ENCODE data around the gene SYNJ2. TPM values are rescaled to one million over a fixed set of nuclear protein-coding genes. Genes with fewer than 3 reads are reported as not detected.

Gene SYNJ2
- total RNA-seq, 1 experiment from 2014 or later: 3.9 TPM

DNA sequence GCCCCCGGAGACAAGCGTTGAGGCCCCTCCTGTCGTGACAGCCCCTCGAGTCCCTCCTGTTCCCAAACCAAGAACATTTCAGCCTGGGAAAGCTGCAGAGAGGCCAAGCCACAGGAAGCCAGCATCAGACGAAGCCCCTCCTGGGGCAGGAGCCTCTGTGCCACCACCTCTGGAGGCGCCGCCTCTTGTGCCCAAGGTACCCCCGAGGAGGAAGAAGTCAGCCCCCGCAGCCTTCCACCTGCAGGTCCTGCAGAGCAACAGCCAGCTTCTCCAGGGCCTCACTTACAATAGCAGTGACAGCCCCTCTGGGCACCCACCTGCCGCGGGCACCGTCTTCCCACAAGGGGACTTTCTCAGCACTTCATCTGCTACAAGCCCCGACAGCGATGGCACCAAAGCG is 114.0 kb downstream of the SYNJ2 start:
- no peak for DNase-seq (ENCODE audit: low read depth, low spot score)
- in situ Hi-C loops (cut with HindIII; ENCODE audit: low pct_unique_long_range_greater_than_20kb, low sequenced_read_pairs): no loop called here

- in situ Hi-C loops (cut with HindIII; ENCODE audit: low pct_unique_long_range_greater_than_20kb, low sequenced_read_pairs): no loop called here
- no peak for DNase-seq (ENCODE audit: low read depth, low spot score)
Measured at GRCh38 chr6:158103228-158103627, 121.6 kb downstream of the SYNJ2 start.

- DNase-seq (ENCODE audit: low read depth, low spot score): no peak
- in situ Hi-C loops (cut with HindIII; ENCODE audit: low pct_unique_long_range_greater_than_20kb, low sequenced_read_pairs): no loop called here
Measured at GRCh38 chr6:158104696-158105095, 123.0 kb downstream of the SYNJ2 start.

GRCh38 chr6:158109748-158110147 is 128.1 kb downstream of the SYNJ2 start:
- in situ Hi-C loops (cut with HindIII; ENCODE audit: low pct_unique_long_range_greater_than_20kb, low sequenced_read_pairs): no loop called here
- no peak for DNase-seq (ENCODE audit: low read depth, low spot score)

- in situ Hi-C loops (cut with HindIII; ENCODE audit: low pct_unique_long_range_greater_than_20kb, low sequenced_read_pairs): no loop called here
- no peak for DNase-seq (ENCODE audit: low read depth, low spot score)
Measured at GRCh38 chr6:158110986-158111385, 129.3 kb downstream of the SYNJ2 start.

DNA sequence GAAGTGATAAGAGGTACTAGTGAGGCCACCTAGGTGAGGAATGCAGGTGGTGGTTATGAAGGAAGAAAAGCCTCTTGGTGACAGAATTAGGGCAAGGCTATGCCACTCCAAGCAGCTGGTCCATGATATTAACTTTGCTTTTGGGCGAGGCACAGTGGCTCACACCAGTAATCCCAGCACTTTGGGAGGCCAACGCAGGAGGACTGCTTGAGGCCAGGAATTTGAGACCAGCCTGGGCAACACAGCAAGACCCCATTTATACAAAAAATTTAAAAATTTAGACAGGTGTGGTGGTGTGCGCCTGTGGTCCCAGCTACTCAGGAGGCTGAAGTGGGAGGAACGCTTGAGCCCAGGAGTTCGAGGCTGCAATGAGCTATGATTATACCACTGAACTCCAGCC is 130.3 kb downstream of the SYNJ2 start:
- in situ Hi-C loops (cut with HindIII; ENCODE audit: low pct_unique_long_range_greater_than_20kb, low sequenced_read_pairs): no loop called here

GRCh38 chr6:158113802-158114201 is 132.1 kb downstream of the SYNJ2 start:
- DNase-seq (ENCODE audit: low read depth, low spot score): no peak
- in situ Hi-C loops (cut with HindIII; ENCODE audit: low pct_unique_long_range_greater_than_20kb, low sequenced_read_pairs): no loop called here

More for the DNA sequence above, 130.3 kb downstream of the SYNJ2 start:
- no peak for DNase-seq (ENCODE audit: low read depth, low spot score)

DNA sequence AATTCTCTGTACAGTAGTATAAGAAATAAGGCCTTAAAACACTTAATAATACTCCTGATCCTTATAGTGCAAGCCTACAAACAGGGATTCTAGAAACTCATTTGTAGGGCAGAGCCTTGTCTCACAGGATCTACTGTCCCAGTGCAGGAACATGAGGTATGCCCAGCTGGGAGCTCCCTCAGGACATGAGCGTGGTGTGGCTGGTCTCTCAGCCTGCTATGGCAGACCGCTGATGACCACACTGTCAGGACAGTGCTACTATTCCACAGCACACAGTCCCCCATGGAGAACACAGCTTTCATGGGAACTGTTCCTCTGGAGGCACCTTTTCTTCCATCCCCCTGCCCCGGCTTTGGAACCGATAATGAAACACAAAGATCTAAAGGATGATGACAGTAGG is 133.4 kb downstream of the SYNJ2 start:
- in situ Hi-C loops (cut with HindIII; ENCODE audit: low pct_unique_long_range_greater_than_20kb, low sequenced_read_pairs): no loop called here

DNA sequence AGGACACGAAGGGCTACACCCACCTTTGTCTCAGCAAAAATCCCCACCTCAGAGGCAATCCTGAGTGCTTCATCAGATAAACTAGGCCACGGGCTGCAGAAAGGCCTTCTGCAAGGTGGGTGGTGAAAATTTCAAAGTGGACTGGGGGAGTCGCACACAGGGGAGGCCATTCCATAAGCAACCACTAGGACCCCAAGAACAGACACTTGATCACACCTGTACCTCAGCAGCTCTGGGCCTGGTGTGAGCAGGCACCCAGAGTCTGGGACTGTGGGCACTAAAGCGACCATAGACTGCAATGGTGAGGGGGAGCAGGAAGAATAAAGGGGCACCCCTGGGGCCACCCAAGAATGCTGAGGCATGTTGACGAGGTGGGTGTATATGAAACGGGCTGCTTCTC is 133.8 kb downstream of the SYNJ2 start:
- no peak for DNase-seq (ENCODE audit: low read depth, low spot score)
- in situ Hi-C loops (cut with HindIII; ENCODE audit: low pct_unique_long_range_greater_than_20kb, low sequenced_read_pairs): no loop called here

More for the DNA sequence above, 133.4 kb downstream of the SYNJ2 start:
- no peak for DNase-seq (ENCODE audit: low read depth, low spot score)

GRCh38 chr6:158118886-158119285 is 137.2 kb downstream of the SYNJ2 start:
- no peak for DNase-seq (ENCODE audit: low read depth, low spot score)
- in situ Hi-C loops (cut with HindIII; ENCODE audit: low pct_unique_long_range_greater_than_20kb, low sequenced_read_pairs): no loop called here

GRCh38 chr6:158121335-158121734 is 139.7 kb downstream of the SYNJ2 start:
- in situ Hi-C loops (cut with HindIII; ENCODE audit: low pct_unique_long_range_greater_than_20kb, low sequenced_read_pairs): no loop called here

DNA sequence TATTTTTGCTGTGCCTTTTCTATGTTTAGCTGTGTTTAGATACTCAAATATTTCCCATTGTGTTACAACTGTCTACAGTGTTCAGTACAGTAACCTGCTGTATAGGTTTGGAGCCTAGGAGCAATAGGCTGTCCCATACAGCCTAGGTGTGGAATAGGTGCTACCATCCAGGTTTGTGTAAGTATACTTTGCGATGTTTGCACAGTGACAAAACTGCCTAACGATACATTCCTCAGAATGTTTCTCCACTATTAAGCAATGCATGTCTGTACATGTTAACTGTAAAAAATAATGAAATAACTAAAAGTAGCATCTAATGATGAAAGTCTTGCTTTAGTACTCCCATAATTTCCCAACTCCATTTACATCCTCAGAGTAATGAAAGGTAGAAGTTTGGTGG is 140.4 kb downstream of the SYNJ2 start:
- DNase-seq (ENCODE audit: low read depth, low spot score): no peak
- in situ Hi-C loops (cut with HindIII; ENCODE audit: low pct_unique_long_range_greater_than_20kb, low sequenced_read_pairs): no loop called here

More at GRCh38 chr6:158121335-158121734, 139.7 kb downstream of the SYNJ2 start:
- DNase-seq (ENCODE audit: low read depth, low spot score): no peak

GRCh38 chr6:158124288-158124687 is 142.6 kb downstream of the SYNJ2 start:
- no peak for DNase-seq (ENCODE audit: low read depth, low spot score)
- in situ Hi-C loops (cut with HindIII; ENCODE audit: low pct_unique_long_range_greater_than_20kb, low sequenced_read_pairs): no loop called here

DNA sequence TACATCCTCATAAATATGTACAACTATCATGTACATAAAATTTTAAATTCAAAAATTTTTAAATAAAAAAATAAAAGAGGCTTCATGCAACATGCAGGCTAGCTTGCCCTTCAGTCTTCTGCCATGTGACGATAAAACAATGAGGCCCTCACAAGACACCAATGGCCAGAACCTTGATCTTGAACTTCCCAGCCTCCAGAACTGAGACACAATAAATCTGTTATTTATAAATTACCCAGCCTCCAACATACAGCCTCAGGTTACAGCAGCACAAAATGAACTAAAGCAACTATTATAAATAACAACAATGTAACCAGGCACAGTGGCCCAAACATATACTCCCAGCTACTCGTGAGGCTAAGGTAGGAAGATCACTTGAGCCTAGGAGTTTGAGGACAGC is 143.6 kb downstream of the SYNJ2 start:
- peak; percentile 64 for DNase-seq (ENCODE audit: low read depth, low spot score)
- in situ Hi-C loops (cut with HindIII; ENCODE audit: low pct_unique_long_range_greater_than_20kb, low sequenced_read_pairs): no loop called here

- in situ Hi-C loops (cut with HindIII; ENCODE audit: low pct_unique_long_range_greater_than_20kb, low sequenced_read_pairs): no loop called here
- DNase-seq (ENCODE audit: low read depth, low spot score): peak; percentile 64
Measured at GRCh38 chr6:158131926-158132325, 150.3 kb downstream of the SYNJ2 start.

GRCh38 chr6:158142789-158143188 is 161.1 kb downstream of the SYNJ2 start:
- no peak for DNase-seq (ENCODE audit: low read depth, low spot score)
- in situ Hi-C loops (cut with HindIII; ENCODE audit: low pct_unique_long_range_greater_than_20kb, low sequenced_read_pairs): no loop called here

GRCh38 chr6:158143700-158144099 is 162.0 kb downstream of the SYNJ2 start:
- in situ Hi-C loops (cut with HindIII; ENCODE audit: low pct_unique_long_range_greater_than_20kb, low sequenced_read_pairs): no loop called here
- DNase-seq (ENCODE audit: low read depth, low spot score): peak; percentile 63
